ENCODE data around the gene MANSC4. TPM values are rescaled to one million over a fixed set of nuclear protein-coding genes. Genes with fewer than 3 reads are reported as not detected.

The MANSC4 gene
- polyA plus RNA-seq, 1 donor, result 0.19 TPM

DNA sequence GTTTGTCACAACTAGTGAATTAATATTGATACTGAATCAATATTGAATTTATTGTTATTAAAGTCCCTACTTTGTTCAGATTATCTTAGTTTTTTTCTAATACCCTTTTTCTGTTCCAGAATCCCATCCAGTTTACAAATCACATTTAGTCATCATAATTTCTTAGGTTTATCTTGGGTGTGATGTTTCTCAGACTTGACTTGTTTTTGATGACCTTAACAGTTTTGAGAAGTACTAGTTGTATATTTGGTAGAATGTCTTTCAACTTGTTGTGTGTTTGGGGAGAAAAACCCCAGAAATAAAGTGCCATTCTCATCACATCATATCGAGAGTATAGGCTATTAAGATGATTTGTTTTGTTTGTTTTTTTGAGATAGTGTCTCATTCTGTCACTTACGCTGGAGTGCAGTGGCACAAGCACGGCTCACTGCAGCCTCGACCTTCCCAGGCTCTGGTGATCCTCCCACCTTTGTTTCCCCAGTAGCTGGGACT is 49.9 kb downstream of the MANSC4 start:
- Histone ChIP-seq H3K4me3 (ENCODE audit: low read length) (no peak overlapping the region), H3K36me3 (ENCODE audit: control insufficient read depth, insufficient read depth, low read length) (peaks cover 22% of the 10 kb centered on the region)

DNA sequence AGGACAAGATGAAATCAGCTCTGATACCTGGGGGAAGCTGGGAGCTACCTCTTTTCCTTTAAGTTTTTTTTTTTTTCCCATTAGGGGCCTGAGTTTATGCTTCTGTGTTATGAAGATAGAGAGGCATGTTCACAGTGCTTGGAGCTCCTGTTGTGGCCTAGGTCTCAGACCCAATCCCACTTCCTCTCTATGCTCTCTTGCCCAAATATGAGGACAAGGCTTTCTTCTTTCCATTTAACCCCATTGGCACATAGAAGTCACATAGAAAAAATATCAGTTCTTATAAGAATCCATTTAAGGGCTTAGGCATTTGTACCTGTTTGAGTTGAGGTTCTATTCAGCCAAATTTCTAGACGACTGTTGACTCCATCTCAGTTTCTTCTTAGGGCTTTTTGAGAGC is 56.8 kb downstream of the MANSC4 start:
- H3K27ac ChIP-seq (ENCODE audit: low read length), result no peak overlapping the region
- H3K4me3 ChIP-seq (ENCODE audit: low read length), result no peak overlapping the region
- peaks cover 39% of the 10 kb centered on the region for H3K36me3 ChIP-seq (ENCODE audit: control insufficient read depth, insufficient read depth, low read length)
- H3K9me3 ChIP-seq (ENCODE audit: control insufficient read depth, low read depth, low read length), result no peaks in the 10 kb centered on the region
- 100% methylated on average over 1 of the region's 1 CpG for whole genome bisulfite sequencing (ENCODE audit: insufficient coverage, low lambda C conversion rate)
- no peaks in the 10 kb centered on the region for H3K4me1 ChIP-seq (ENCODE audit: control insufficient read depth, insufficient read depth, low read length)
- no peaks in the 10 kb centered on the region for H3K27me3 ChIP-seq (ENCODE audit: control insufficient read depth, insufficient read depth, low read length)
- no peak for DNase-seq

More for the DNA sequence above, 49.9 kb downstream of the MANSC4 start:
- WGBS (ENCODE audit: insufficient coverage, low lambda C conversion rate), result no CpG with 5 or more reads among the region's 4 CpGs
- H3K4me1 ChIP-seq (ENCODE audit: control insufficient read depth, insufficient read depth, low read length), result no peaks in the 10 kb centered on the region
- DNase-seq, result no peak
- no peak overlapping the region for H3K27ac ChIP-seq (ENCODE audit: low read length)
- H3K27me3 ChIP-seq (ENCODE audit: control insufficient read depth, insufficient read depth, low read length), result no peaks in the 10 kb centered on the region
- H3K9me3 ChIP-seq (ENCODE audit: control insufficient read depth, low read depth, low read length), result no peaks in the 10 kb centered on the region

Other genes starting within 250 kb of the MANSC4 start
- 30.4 TPM for gene REP15, start 83.8 kb downstream of the MANSC4 start, polyA plus RNA-seq
- 67.4 TPM for gene MRPS35, start 69.4 kb downstream of the MANSC4 start, polyA plus RNA-seq
- gene KLHL42, start within 50 bp of the MANSC4 start, polyA plus RNA-seq, result 27.7 TPM
- gene PTHLH, start 192.5 kb upstream of the MANSC4 start, polyA plus RNA-seq, result 0.60 TPM

Measured in large intestine (tissue), 3 donors.